ENCODE measurements around the gene MAZ.
A peak's percentile ranks its signal among the peaks of the same experiment; 100 is the strongest.

- TF ChIP-seq GATA3 (IDR thresholded peaks at IDR 0.05; ENCODE audit: low read depth, low read length) = peak; percentile 14; the same call in 1 of the 2 replicates
- peak; percentile 82 for TF ChIP-seq GATA2 (IDR thresholded peaks at IDR 0.05; ENCODE audit: low read depth, low read length)
Measured at GRCh38 chr16:29783094-29783953, 23.0 kb upstream of the MAZ start.

Measured in SH-SY5Y (cell line).